HL-60 (cell line): ENCODE data around the gene CORO6.

Experiments used
- SPI1 ChIP-seq: IDR thresholded peaks from 2 replicates; pipeline ENCODE4 v1.6.1; 2012; ENCODE audit warnings: low read depth, mild to moderate bottlenecking, borderline replicate concordance
- TF ChIP-seq, protein P1 (sequence below): IDR thresholded peaks from one replicate; pipeline ENCODE4 v1.5.1; 2011; ENCODE audit warnings: low read length, control low read depth, inconsistent platforms; ENCODE audit not compliant: insufficient read depth

DNA sequence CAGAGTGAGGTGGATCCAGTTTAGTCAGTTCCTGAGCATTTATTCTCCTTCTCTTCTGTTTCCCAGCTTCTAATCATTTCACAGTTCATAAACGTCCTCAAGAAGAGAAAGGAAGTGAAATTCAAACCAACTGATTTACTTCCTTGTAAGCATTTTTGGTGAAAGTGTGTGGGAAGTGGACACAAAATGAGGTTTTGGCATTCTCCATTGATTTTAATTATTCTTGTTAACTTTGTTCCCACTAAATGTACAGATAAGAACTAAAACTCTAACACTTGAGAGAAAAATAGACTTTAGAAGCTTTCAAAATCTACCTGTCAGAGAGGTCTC, 42.7 kb upstream of the CORO6 start:
- TF ChIP-seq, protein P1, sequence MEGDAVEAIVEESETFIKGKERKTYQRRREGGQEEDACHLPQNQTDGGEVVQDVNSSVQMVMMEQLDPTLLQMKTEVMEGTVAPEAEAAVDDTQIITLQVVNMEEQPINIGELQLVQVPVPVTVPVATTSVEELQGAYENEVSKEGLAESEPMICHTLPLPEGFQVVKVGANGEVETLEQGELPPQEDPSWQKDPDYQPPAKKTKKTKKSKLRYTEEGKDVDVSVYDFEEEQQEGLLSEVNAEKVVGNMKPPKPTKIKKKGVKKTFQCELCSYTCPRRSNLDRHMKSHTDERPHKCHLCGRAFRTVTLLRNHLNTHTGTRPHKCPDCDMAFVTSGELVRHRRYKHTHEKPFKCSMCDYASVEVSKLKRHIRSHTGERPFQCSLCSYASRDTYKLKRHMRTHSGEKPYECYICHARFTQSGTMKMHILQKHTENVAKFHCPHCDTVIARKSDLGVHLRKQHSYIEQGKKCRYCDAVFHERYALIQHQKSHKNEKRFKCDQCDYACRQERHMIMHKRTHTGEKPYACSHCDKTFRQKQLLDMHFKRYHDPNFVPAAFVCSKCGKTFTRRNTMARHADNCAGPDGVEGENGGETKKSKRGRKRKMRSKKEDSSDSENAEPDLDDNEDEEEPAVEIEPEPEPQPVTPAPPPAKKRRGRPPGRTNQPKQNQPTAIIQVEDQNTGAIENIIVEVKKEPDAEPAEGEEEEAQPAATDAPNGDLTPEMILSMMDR: no peak
- TF ChIP-seq SPI1: peak; percentile 10; the same call in 1 of the 2 replicates
